Thyroid gland (tissue), 4 donors: ENCODE measurements around the gene NCMAP. TPM values are rescaled to one million over a fixed set of nuclear protein-coding genes. Genes with fewer than 3 reads are reported as not detected.

Experiments
- DNase-seq, 2 donors: peaks; one replicate each; pipeline ENCODE4 v3.0.0-alpha.2; 2019
- H3K27ac ChIP-seq, 3 donors: fragments of 200-600 bp; sonication (generic); 1 replicate in 2 of 3; 2 replicates in 1 of 3; pipeline ENCODE4 v1.5.1; 2016 to 2019; ENCODE audit warnings: mild to moderate bottlenecking in 1 of 3, moderate library complexity in 1 of 3
- H3K27me3 ChIP-seq: fragments of 200-600 bp; sonication (generic); one replicate; pipeline ENCODE4 v1.5.1; 2019
- H3K36me3 ChIP-seq, 2 donors: fragments of 200-600 bp; sonication (generic); one replicate each; pipeline ENCODE4 v1.5.1; 2016 to 2019
- H3K4me1 ChIP-seq, 2 donors: fragments of 200-600 bp; sonication (generic); one replicate each; pipeline ENCODE4 v1.5.1; 2017 to 2019
- H3K4me3 ChIP-seq, 3 donors: fragments of 200-600 bp; sonication (generic); replicated peaks in 1 of 3; 1 replicate in 2 of 3; 2 replicates in 1 of 3; pipeline ENCODE4 v1.5.1; 2016; ENCODE audit warnings: mild to moderate bottlenecking in 1 of 3
- H3K9me3 ChIP-seq: fragments of 200-600 bp; sonication (generic); one replicate; pipeline ENCODE4 v1.5.1; 2017
- CTCF ChIP-seq, 6 experiments: fragments of 200-600 bp in 3 of 6; fragments of 450-650 bp in 3 of 6; sonication (generic) in 3 of 6; IDR thresholded peaks; one replicate each; pipeline ENCODE4 v1.5.1; 2016 to 2019; ENCODE audit warnings: antibody characterized with exemption in 6 of 6, mild to moderate bottlenecking in 2 of 6, inconsistent platforms in 1 of 6, moderate library complexity in 1 of 6
- POLR2A ChIP-seq, 2 donors: fragments of 450-650 bp; IDR thresholded peaks; one replicate each; pipeline ENCODE4 v1.6.1; 2017; ENCODE audit warnings: antibody characterized with exemption in 2 of 2, mild to moderate bottlenecking in 2 of 2, moderate library complexity in 1 of 2
- WGBS, 2 donors: methylation state at CpG; one replicate each; pipeline ENCODE4 v1.1.5; 2017; 5-methylcytosine and 5-hydroxymethylcytosine counted together
- intact Hi-C: fragments of 100-400 bp; cut with DNase I; formaldehyde crosslinking; loops from one replicate; pipeline ENCODE4 v1.15.1; 2023
- total RNA-seq, 4 donors: library from RNA; depleted of rRNA; stranded (reverse); fragments of >200 nt; gene quantifications; one replicate each; pipeline ENCODE4 v1.2.3, GENCODE V29; 2016

The NCMAP gene
- total RNA-seq, 4 donors from 2014 or later: 2.8 to 9.4 (median 7.3) TPM

- 66 to 76% methylated on average over 10 of the region's 10 CpGs for WGBS, 2 donors
- H3K4me1 ChIP-seq: peaks cover 7 to 20% of the 10 kb centered on the region in 2 donors
- H3K9me3 ChIP-seq: no peaks in the 10 kb centered on the region
- H3K27me3 ChIP-seq: no peaks in the 10 kb centered on the region
- no peaks in the 10 kb centered on the region for H3K36me3 ChIP-seq
- no peak for DNase-seq
- no peak for TF ChIP-seq POLR2A (IDR thresholded peaks at IDR 0.05)
- no peak for TF ChIP-seq CTCF (IDR thresholded peaks at IDR 0.05)
- intact Hi-C loops: no loop called here
- H3K27ac ChIP-seq: no peak overlapping the region
- H3K4me3 ChIP-seq: no peak overlapping the region
These were observed 24.9 kb downstream of the NCMAP start for GRCh38 chr1:24580756-24581155.

DNA sequence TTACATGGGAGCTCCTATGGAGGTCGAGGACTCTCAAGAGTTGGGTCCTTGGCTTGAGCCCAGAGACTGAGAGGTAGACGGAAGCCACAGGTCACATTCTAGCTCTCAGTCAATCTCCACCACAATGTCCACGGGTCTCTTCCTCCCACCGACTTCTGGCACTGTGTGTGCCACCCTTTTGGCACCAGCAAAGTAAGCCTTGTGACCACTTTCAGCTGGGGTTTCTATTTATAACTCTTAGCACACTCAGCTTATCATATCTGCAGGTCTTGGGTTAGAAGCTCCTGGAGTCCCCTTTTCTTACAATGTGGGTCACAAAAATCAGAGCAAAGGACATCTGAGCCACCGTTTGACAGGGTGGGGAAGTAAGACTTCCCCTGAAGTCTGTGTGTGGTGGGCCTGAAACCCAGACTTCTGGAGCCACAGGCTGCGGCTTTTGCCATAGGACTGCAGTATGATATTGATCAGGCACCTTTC lies 28.3 kb downstream of the NCMAP start:
- WGBS, 2 donors: 39 to 43% methylated on average over 4 to 5 of the region's 6 CpGs
- peaks cover 5 to 17% of the 10 kb centered on the region in 2 donors for H3K4me1 ChIP-seq
- H3K9me3 ChIP-seq: no peaks in the 10 kb centered on the region
- peak; percentile 68 to 76 for DNase-seq
- no peaks in the 10 kb centered on the region for H3K36me3 ChIP-seq
- intact Hi-C loops: no loop called here
- TF ChIP-seq CTCF (IDR thresholded peaks at IDR 0.05) (no peak), POLR2A (IDR thresholded peaks at IDR 0.05) (no peak)
- H3K27me3 ChIP-seq: no peaks in the 10 kb centered on the region
- no peak overlapping the region for H3K4me3 ChIP-seq
- H3K27ac ChIP-seq: peak overlapping the region in 2 of 3 donors; percentile 45 to 55

DNA sequence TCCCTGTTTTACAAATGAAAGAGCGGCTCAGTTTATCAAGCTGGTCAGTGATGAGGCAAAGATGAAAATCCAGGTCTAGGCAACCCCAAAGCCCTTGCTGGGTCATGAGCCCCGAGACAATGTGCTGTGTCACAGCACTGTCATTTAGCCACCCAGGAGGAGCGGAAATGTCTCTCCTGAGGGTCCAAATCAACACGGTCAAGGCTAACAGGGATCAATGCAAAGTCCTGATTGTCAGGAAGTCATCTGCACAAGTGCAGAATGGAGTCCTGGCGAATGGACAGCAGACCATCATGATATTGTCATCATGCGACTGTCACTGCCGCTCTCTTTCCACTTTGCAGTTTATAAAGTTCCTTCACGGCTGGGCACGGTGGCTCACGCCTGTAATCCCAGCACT lies 30.2 kb downstream of the NCMAP start:
- H3K36me3 ChIP-seq: no peaks in the 10 kb centered on the region
- H3K27me3 ChIP-seq: no peaks in the 10 kb centered on the region
- DNase-seq: no peak
- intact Hi-C loops: no loop called here
- H3K27ac ChIP-seq: no peak overlapping the region
- peaks cover 5 to 17% of the 10 kb centered on the region in 2 donors for H3K4me1 ChIP-seq
- TF ChIP-seq POLR2A (IDR thresholded peaks at IDR 0.05): no peak
- no peak for TF ChIP-seq CTCF (IDR thresholded peaks at IDR 0.05)
- no peak overlapping the region for H3K4me3 ChIP-seq
- WGBS, 2 donors: 86 to 89% methylated on average over 9 to 10 of the region's 10 CpGs
- no peaks in the 10 kb centered on the region for H3K9me3 ChIP-seq

- DNase-seq: peak; percentile 32 to 35
- no peaks in the 10 kb centered on the region for H3K36me3 ChIP-seq
- H3K4me1 ChIP-seq: peaks cover 5 to 17% of the 10 kb centered on the region in 2 donors
- H3K9me3 ChIP-seq: no peaks in the 10 kb centered on the region
- intact Hi-C loops: no loop called here
- WGBS, 2 donors: 31% methylated on average over 9 of the region's 9 CpGs
- TF ChIP-seq CTCF (IDR thresholded peaks at IDR 0.05): peak in 5 of 6 experiments; percentile 54 to 87 (median 82)
- TF ChIP-seq POLR2A (IDR thresholded peaks at IDR 0.05): no peak
- no peak overlapping the region for H3K4me3 ChIP-seq
- H3K27ac ChIP-seq: no peak overlapping the region
- no peaks in the 10 kb centered on the region for H3K27me3 ChIP-seq
These were observed 31.3 kb downstream of the NCMAP start for GRCh38 chr1:24586970-24587820.

DNA sequence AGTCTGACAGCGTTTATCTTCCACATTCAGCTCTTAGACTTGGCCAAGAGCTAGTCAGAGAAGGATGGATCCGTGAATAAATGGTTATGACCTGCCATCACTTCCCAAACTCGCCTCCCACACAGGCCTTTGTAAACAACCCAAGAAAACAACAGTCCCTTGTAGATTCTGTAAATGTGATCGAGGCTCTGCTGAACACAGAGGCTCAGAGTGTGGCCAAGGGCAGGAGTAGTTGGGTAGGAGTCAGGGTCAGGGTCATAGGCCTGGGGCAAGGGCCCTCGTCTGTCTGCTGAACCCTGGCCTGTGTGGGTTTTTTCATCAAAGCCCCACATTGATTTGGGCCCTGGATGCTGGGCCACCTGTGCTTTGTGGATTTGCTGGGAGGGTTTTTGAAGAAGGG lies 32.7 kb downstream of the NCMAP start:
- Histone ChIP-seq H3K4me1 (peaks cover 5 to 17% of the 10 kb centered on the region in 2 donors), H3K36me3 (no peaks in the 10 kb centered on the region), H3K27me3 (no peaks in the 10 kb centered on the region), H3K9me3 (no peaks in the 10 kb centered on the region), H3K27ac (no peak overlapping the region), H3K4me3 (no peak overlapping the region)
- DNase-seq: no peak
- WGBS, 2 donors: 77 to 84% methylated on average over 4 to 5 of the region's 5 CpGs
- no peak for TF ChIP-seq POLR2A (IDR thresholded peaks at IDR 0.05)
- TF ChIP-seq CTCF (IDR thresholded peaks at IDR 0.05): no peak
- intact Hi-C loops: no loop called here
